Activated T-cell treated with anti-CD3 and anti-CD28 coated beads for 4 hours (primary cell): ENCODE data around the gene MAP3K7.

Experiments used
- DNase-seq: peaks from one replicate; pipeline ENCODE4 v3.0.0-alpha.2; 2020

Gene MAP3K7

DNA sequence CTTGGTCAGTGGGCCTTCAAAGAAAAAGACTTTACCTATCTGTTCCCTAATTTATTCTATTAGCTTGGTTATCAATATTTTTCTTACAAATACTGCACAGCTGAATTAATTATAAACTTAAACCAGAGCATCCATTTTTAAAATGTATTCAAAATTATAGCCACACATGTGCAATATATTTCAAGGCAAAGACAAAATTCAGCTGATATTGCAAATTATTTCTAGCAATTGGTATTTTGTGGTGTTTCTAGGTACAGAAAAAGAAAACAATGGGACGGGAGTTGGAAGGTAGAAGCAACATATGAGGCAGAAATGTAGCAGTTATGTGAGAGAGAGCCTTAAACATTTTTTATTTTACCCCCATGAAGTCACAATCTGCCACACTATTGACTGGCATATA is 64.9 kb downstream of the MAP3K7 start:
- DNase-seq = no peak

DNA sequence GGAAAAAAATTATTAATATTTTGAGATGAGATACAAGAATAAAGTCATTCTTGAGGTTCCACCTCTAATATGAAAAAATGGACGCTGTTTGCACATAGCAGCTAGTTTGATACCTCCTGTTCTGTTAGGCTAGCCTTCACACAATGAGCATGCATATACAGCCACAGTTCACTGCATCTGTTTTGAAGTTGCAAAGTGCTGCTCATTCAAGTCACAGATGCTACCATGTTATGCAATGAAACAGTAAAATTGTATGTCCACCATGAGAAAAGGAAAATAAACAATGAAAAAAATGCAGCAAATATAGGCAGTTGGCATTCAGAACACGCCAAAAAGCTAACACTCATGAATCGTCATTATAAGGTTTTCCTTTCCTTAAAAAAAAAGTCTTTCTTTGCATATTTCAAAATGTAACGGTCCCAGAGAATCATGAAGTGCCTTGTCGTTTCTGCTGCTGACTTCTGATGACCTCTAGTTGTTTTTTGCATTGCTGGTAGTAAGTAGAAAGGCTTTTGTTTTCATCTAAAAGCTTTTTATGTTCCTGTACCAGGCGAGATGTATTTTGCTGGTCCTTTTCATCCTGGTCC is 70.7 kb downstream of the MAP3K7 start:
- no peak for DNase-seq

DNA sequence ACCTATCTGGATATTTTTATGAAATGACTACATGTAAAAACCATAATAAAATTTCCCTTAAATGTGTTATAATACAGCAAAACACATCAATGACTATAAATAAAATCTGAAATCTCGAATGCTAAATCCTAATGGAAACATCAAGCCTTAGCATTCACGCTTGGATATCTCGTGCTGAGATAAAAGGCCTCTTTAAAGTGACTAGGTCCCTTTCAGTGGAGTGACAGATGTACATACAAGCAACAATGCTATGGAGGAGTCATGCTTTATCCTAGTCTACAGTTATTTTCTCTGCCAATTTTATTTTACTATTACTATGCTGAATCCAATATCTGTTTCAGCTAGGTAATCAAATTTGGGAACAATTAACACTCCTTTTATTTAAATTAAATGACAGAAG is 72.4 kb downstream of the MAP3K7 start:
- no peak for DNase-seq

DNA sequence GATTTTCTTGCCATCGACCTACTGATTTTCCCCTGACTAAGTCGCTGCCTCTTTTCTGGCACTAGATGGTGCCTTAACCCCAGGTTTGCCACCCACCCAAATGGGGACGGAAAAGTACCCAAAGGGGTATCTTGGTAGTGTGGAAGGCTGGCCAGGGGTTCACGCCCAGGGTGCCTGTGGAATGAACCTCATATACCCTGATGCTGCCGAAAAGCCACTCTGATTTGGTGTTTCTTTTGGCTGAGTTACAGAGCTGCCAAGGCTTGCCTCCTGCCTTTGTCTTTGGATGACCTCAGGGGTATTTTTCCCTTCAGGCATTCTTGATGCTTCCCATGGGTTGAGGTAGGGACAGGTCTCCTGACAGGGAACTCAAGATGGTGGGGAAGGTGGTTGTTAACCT is 78.1 kb downstream of the MAP3K7 start:
- DNase-seq = no peak

DNA sequence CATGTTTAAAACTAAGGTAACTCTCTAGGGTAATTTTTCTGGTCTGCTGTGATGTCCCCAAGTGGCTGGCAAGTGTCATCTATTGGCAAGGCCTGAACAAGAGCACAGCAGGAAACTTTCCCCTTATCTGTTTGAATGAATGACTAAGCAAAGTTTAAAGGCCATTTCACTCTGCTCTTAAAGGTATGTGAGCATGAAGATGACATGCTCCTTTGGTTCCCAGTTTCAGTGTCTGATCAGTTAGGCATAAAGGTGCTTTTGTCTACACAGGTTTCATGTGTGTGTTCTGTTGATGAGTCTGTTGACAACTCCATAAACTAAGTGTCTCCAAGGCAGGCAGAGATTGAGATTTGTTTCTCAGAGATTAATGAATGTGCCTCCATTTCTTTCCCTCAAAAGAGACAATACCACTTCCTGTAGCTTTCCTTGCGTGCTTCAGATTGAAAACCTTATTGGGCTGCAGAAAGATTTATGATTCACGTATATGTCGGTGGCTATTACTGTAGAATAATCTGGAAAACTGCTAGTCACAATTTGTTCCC is 83.9 kb downstream of the MAP3K7 start:
- DNase-seq = no peak

DNA sequence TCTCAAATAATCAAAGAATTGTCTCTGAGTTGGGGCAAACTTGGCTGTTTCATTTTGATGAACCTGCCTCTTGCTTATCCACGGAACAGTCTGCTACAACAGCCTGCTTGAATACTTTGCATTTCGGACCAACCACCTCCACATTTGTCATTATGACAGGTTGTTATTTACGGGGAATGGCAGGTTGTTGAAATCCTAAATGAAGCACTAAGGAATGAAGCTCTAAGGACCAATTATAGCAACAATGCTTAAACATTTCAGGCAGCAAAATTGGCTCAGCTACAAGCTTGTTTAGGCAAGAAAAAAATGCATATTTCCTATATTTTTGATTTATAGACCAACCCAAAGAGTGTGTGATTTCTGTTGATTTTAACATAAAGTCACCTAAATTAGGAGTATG is 84.5 kb downstream of the MAP3K7 start:
- no peak for DNase-seq

DNA sequence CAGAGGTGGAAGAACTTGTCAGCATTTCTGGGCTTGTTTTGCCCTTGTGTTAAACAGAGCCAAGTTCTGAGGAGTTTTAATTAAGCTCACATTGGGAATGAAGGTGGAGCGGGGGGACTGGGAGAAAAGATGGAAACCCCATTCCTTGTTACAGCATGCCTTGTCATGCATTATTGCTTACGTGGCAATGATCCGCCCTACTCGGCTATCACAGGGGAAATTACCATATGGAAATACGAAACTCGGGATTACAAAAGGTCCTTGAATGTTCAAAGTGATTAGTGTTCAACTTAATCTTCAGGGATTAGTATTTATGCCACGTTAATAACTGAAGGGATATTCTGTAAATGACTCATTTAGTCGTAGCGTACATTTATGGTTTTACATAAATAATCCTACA is 86.4 kb downstream of the MAP3K7 start:
- no peak for DNase-seq

DNA sequence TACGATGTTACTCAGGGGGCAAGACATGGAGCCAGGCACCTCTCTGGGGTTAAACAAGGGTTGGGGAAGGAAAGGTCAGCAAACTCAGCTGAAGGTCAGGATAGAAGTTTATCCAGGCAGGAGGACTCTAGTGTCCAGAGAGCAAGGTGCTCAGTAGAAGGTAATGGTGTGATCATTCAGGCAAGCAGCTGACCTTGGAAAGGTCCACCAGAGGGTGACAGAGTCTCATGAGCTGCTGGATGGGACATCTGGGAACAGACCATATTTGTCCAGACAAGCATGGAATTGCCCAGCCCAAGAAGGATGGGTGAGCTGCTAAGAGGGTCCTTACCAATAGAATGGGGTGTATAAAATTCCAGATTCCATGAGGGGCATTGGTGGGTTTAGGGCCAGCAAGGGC is 89.5 kb downstream of the MAP3K7 start:
- DNase-seq = no peak

DNA sequence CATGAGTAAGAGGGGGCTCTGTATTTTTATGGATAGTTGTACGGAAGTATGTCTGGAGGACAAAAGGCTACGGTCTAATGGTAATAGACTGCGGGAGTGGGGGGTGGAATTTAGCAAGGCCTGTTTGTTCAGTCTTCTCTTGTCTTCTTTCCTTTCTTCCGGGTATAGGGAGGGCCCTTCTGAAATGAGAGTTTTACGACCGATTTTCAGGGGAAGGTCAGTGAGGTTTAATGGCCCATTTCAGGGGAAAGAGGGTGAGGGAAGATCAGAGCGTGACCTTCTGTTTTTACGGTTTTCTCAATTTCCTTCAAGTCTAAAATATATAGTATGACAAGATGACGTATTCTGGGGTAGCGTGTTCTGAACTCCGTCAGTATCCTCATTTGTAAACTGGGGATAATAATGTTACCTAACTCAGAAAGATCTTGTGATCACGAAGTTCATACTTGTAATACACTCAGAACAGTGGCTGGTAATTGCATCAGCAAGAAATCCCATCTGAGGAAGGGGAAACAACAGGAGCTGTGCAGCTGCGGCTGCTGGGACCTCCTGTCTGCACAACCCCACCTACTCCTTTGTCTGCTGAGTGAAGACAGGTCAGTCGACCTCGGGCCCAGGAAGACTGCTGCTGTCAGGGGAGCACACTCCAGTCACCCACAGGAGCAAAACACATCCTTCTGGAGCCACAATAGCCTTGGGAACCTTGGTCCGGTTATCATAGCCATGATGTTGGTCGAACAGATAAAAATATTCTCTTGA is 90.4 kb downstream of the MAP3K7 start:
- DNase-seq = no peak

DNA sequence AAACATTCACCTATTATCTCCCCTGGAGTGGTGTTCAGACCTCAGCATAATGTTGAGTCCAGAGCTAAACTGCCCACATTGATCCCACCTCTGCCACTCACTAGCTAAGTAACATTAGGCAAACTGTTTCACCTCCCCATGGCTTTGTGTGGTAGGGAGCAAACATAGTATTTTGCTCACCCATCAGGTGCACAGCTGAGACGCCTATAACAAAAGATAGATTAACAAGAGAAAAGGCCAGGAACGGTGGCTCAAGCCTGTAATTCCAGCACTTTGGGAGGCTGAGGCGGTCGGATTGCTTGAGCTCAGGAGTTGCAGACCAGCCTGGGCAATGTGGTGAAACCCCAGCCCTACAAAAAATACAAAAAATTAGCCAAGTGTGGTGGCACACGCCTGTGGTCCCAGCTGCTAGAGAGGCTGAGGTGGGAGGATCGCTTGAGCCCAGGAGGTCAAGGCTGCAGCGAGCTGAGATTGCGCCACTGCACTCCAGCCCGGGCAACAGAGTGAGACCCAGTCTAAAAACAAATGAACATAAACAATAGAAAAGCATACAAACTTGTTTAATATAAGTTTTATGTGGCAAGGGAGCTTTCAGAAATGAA is 91.6 kb downstream of the MAP3K7 start:
- no peak for DNase-seq

DNA sequence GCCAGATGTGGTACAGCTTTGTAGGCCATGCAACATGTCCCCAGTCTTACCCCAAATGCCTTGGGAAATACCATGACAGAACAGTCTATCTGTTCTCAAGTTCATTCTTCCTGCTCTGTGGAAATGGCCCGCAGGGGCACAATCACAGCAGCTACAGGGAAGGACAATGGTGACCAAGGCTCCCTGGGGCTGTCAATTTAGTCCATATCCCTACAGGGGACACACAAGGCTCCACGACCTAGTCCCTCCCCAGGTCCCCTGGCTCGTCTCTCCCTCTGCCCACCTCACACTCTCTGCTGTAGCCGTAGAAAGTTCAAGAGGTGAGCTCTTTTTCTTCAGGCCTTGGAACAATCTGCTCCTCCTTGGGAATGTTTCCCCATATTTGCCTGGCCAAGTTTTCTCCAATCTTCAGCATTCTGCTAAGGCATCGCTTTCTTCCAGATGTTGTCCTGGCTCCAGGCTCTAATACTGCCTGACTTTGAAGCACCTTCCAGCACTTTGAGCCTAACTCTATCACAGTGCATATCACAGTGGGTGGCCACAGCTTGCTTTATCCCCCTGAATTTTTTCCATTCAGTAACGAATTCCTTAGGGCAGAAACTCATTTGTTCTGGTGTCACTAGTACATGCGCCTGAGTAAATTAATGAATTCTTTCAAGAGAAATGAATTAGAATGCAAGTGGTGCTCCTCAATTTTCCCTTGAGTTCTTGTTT is 92.6 kb downstream of the MAP3K7 start:
- no peak for DNase-seq

DNA sequence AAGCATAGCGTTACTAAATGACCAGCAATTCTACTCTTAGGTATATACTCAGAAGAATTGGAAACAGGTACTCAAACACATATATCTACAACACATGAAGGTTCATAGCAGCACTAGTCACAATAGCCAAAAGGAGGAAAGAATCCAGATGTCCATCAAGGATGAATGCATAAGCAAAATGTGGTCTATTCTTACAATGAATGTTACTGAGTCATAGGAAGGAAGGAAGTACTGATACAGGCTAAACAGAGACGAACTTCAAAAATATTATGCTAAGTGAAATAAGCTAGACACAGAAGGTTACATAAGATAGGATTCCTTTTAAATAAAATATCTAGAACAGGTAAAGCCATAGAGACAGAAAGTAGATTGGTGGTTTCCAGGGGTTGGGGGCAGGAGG is 93.5 kb downstream of the MAP3K7 start:
- DNase-seq = no peak

DNA sequence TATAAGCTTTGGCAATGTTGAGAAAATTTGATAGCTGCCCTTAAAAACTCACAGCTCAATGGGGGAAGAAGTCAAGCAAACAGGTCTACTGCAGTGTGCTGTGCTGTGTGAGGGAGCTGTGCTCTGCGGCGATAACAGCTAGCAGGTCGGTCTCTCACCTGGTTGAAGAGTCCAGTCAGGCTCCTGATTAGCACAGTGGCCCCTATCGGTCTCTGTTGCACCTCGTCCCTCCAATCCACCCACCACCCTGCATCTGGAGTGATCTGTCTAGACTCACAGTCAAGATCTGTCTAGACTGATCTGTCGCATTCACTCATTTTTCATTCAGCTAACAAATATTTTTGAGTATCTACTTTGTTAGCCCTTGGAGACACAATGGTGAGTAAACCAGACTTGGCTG is 94.1 kb downstream of the MAP3K7 start:
- no peak for DNase-seq

DNA sequence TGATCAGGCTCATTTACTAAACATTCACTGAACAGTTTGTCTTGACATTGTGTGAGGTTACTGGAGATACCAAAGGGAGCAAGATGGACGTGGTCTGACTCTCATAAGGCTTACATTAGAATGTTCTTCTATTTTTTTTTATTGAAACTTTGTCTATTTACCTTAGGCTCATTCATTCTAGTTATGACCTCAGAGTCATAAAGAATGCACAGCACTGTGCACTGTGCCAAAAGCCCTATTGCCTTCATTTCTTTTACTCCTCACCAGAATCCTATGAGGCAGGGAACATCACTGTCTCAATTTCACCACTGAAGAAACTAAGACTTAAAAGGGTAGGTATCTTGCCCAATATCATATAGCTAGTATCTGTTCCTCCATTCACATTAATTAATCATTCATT is 94.5 kb downstream of the MAP3K7 start:
- DNase-seq = no peak

DNA sequence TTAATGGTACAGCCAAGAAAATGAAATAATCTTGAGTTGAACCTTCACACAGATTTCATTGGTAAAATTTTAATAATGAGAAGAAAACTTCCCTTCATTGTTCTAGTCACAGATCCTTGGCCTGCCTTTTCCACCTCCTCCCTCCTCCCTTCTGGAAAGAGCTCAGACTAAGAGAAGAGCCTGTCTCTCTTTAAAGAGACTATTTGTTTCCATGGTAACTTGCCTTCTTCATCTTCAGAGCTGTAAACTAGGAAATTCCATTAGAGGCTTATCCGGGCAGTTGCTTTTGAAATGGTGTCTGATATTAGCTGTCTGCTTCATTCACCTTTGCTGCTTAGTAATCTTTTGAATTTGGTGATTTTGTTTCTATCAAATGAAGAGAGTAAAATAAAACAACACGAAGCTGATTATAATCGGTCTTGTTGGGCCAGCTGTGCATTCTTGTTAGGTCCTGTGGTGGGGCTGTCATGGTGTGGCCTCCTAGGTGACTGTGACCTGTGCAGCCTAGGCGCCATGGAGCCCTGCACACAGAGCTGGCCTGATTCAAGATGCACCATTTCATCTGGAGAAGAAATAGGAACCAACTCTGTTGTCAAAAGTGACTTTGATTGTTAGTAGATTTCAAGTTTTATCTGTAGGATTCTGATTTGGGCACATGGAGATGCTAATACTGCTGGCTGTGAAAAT is 96.7 kb downstream of the MAP3K7 start:
- no peak for DNase-seq

DNA sequence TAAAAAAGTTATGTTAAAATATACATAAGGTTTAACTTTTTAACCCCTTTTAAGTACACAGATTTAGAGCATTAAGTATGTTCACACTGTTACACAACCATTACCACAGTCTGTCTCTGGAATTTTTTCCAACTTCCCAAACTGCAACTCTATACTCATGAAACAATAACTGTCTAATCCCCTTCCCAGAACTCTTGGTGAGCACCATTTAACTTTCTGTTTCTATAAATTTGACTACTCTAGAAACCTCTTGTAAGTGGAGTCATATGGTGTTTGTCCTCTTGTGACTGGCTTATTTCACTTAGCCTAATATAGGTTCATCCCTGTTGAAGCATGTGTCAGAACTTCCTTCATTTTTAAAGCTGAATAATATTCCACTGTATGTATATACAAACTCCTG is 98.1 kb downstream of the MAP3K7 start:
- no peak for DNase-seq

DNA sequence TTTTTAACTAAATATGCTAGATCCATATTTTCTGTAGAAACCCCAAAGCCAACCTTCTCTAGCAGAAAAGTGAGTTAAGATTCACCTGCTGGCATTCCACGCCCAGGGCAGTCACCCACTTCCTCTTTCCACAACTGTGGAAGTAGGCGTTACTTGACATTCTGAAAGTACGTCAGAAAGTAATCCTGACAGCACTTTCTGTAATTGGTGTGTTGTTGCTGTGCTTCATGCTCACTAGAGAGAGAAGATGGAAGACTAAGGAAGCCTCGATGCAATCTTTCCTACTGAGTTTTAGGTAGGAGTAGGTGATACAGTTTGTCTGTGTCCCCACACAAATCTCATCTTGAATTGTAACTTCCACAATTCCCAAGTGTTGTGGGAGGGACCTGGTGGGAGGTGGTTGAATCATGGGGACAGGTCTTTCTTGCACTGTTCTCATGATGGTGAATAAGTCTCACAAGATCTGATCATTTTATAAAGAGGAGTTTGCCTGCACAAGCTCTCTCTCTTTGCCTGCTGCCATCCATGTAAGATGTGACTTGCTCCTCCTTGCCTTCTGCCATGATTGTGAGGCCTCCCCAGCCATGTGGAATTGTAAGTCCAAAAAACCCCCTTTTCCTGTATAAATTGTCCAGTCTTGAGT is 101.1 kb downstream of the MAP3K7 start:
- DNase-seq = no peak

DNA sequence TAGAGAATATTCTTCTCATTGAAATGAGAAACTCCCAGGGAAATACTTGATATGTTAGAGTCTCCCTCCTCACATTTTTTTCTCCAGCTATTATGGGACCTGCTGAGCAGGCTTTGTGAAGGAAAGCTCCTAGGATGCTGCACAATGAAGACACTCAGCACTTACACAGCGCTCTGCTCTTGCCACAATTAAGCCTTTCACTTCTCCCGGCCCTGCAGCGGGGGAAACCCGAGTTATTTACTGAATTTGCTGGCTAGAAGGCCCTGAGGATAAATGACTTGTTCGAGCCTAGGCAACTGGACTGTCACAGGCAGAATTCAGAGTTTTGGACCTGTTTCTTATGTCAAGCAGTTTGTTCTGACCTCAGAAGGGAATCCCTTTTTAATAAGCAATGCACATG is 102.0 kb downstream of the MAP3K7 start:
- no peak for DNase-seq

DNA sequence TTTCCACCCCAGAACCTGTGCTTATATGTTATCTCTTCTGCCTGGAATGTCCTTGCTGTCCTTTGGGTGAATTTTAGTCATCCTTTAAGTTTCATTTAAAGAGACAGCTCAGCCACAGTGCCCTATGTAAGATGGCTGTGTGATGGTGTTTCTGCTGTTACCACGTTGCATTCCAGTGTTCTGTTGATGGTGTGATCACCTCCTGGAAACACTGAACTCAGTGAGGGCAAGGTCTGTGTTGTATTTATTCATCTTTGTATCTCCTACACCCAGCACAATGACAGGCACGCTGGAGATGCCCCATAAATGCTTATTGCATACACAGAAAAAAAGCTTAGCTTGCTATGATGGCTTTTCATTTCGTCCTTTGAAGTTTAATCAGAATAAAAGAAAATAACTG is 102.5 kb downstream of the MAP3K7 start:
- DNase-seq = no peak

DNA sequence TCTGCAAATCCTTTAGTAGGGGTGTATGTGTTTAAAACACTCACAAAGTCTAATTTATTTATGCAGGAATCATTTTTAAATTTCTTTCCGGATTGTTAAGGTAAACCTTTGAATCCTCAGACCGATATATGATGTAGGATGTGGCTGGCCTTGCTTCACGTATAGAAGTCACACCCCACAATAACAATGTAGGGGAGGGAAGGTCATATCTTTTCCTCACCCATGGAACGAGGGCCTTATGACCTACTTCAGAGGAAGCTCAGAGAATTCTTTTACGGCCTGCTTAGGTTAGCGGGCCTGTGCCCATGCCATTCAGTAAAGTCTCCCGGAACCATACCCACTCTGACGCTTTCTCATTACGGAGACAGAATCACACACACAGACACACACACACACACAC is 102.9 kb downstream of the MAP3K7 start:
- DNase-seq = no peak

DNA sequence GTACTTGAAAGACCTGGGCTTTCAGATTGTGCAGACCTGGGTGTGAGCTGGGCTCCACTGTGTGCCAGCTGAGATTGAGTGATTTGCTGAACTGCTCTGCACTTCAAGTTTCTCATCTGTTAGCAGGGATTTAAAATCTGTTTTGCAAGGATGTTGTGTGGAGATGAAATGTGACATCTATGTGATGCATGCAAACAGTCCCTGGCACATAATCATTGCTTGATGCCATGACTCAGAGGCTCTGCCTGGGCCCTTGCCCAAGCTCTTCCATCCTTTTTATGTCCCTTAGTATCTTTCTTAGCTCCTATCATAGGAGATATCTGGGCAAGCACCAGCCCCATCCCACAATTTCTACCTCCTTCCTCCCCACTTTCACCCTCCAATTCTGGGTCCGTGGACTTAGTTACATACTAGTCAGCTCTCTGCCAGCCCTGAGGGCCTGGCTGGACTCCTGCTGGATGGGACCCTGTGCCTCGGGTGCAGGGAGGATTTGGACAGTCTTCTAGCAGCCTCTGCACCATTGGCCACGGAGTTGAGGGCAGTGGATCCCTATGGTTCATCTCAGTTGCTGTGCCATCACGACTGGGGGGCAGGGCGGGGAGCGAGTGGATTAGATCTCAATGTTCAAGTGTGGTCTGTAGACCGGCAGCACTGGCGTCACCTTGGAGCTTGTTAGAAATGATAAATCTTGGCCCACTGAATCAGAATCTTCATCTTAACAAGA is 103.6 kb downstream of the MAP3K7 start:
- no peak for DNase-seq

DNA sequence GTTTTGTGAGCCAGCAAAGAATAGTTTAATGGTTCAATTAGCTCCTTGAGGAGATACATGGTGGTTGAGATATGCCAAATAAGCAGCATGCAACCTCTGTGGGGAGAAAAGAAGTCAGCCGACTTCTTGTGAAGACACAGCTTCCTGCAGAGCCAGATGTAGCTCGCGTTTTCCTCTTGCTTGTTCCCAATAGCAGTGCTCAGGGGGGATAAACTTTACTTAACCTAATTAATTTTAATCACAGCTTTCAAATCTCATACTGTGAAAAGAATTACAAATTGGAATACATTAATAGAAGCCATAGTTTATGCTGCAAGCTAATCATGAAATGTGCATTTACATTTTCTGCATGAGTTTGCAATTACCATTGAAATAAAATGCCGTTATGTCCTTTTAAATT is 106.2 kb downstream of the MAP3K7 start:
- no peak for DNase-seq
